Inflammatory macrophage (primary cell): ENCODE data around the gene IL6.
"Not testable (repeated sequence)": the region's sequence is repeated elsewhere in the genome, so short reads cannot be mapped to it uniquely, and the experiment has no call there.

Experiments
- DNase-seq, 2 donors: peaks; one replicate each; pipeline ENCODE4 v3.0.0-alpha.2; 2020 to 2022

The IL6 gene

DNA sequence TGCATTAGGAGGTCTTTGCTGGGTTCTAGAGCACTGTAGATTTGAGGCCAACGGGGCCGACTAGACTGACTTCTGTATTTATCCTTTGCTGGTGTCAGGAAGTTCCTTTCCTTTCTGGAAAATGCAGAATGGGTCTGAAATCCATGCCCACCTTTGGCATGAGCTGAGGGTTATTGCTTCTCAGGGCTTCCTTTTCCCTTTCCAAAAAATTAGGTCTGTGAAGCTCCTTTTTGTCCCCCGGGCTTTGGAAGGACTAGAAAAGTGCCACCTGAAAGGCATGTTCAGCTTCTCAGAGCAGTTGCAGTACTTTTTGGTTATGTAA lies 675 bp downstream of the IL6 start:
- no peak for DNase-seq

DNA sequence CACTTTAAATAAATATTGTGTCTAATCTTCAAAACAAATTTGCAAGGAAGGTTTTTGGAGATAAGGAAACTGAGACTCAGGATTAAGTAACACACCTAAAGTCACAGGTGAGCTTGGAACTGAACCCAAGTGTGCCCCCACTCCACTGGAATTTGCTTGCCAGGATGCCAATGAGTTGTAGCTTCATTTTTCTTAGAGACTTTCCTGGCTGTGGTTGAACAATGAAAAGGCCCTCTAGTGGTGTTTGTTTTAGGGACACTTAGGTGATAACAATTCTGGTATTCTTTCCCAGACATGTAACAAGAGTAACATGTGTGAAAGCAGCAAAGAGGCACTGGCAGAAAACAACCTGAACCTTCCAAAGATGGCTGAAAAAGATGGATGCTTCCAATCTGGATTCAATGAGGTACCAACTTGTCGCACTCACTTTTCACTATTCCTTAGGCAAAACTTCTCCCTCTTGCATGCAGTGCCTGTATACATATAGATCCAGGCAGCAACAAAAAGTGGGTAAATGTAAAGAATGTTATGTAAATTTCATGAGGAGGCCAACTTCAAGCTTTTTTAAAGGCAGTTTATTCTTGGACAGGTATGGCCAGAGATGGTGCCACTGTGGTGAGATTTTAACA lies 1.5 kb downstream of the IL6 start:
- peak; percentile 53 to 61 for DNase-seq

DNA sequence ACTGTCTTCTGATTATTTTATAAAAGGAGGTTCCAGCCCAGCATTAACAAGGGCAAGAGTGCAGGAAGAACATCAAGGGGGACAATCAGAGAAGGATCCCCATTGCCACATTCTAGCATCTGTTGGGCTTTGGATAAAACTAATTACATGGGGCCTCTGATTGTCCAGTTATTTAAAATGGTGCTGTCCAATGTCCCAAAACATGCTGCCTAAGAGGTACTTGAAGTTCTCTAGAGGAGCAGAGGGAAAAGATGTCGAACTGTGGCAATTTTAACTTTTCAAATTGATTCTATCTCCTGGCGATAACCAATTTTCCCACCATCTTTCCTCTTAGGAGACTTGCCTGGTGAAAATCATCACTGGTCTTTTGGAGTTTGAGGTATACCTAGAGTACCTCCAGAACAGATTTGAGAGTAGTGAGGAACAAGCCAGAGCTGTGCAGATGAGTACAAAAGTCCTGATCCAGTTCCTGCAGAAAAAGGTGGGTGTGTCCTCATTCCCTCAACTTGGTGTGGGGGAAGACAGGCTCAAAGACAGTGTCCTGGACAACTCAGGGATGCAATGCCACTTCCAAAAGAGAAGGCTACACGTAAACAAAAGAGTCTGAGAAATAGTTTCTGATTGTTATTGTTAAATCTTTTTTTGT lies 2.3 kb downstream of the IL6 start:
- no peak for DNase-seq

DNA sequence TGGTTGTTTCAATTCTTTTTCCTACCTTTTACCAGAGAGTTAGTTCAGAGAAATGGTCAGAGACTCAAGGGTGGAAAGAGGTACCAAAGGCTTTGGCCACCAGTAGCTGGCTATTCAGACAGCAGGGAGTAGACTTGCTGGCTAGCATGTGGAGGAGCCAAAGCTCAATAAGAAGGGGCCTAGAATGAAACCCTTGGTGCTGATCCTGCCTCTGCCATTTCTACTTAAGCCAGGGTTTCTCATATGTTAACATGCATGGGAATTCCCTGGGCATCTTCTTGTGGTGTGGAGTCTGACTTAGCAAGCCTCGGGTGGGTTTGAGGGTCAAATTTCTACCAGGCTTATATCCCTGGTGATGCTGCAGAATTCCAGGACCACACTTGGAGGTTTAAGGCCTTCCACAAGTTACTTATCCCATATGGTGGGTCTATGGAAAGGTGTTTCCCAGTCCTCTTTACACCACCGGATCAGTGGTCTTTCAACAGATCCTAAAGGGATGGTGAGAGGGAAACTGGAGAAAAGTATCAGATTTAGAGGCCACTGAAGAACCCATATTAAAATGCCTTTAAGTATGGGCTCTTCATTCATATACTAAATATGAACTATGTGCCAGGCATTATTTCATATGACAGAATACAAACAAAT lies 3.2 kb downstream of the IL6 start:
- no peak for DNase-seq

DNA sequence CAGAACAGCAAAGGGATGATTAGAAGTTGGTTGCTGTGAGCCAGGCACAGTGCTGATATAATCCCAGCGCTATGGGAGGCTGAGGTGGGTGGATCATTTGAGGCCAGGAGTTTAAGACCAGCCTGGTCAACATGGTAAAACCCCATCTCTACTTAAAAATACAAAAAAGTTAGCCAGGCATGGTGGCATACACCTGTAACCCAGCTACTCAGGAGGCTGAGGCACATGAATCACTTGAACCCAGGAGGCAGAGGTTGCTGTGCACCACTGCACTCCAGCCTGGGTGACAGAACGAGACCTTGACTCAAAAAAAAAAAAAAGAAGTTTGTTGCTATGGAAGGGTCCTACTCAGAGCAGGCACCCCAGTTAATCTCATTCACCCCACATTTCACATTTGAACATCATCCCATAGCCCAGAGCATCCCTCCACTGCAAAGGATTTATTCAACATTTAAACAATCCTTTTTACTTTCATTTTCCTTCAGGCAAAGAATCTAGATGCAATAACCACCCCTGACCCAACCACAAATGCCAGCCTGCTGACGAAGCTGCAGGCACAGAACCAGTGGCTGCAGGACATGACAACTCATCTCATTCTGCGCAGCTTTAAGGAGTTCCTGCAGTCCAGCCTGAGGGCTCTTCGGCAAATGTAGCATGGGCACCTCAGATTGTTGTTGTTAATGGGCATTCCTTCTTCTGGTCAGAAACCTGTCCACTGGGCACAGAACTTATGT lies 4.1 kb downstream of the IL6 start:
- no peak for DNase-seq

DNA sequence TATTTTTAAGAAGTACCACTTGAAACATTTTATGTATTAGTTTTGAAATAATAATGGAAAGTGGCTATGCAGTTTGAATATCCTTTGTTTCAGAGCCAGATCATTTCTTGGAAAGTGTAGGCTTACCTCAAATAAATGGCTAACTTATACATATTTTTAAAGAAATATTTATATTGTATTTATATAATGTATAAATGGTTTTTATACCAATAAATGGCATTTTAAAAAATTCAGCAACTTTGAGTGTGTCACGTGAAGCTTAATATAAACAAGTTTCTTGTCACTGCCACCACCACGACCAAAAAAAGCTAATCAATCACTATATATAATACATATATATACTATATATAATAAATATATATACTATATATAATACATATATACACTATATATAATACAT lies 4.8 kb downstream of the IL6 start:
- no peak for DNase-seq

- no peak for DNase-seq
Observed at GRCh38 chr7:22732556-22733126, 5.6 kb downstream of the IL6 start.

DNA sequence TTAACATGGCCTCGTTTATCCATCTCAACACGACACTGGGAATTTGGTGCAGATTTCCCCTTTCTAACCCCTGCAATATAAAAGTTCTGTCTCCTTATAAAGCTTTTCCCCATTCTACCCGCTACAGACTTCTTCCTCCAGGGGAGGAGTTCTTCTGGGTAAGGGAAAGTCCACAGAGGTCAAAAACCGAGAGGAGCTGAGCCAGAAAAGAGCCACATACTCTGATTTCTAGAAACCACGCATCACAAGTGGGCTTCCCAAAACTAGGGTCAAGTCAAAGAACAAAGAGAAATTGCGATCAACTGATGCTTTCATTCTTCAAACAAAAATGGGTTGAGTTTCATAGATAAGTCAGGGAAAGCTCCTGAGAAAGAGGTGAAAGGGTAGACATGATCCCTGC lies 6.8 kb downstream of the IL6 start:
- no peak for DNase-seq

DNA sequence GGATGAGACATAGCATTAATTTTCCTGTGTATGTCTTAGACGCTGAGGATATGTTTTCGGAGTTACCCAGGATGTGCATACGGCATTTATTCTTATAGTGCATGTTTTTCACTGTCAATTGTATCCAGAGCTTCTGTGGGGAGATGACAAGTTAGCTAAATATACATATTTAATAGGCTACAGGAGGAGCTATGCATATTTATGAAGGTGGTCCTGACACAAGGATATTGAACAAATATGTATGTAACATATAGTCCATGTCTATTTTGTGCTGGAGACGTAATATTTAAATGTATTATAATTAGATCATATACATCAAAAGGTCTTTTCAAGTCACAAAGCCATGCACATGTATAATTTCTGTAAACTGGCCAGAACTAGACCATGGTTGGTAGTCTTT lies 16.0 kb downstream of the IL6 start:
- no peak for DNase-seq

GRCh38 chr7:22751341-22751740 lies 24.3 kb downstream of the IL6 start:
- DNase-seq, result no peak

GRCh38 chr7:22757338-22757994 lies 30.5 kb downstream of the IL6 start:
- no peak for DNase-seq

DNA sequence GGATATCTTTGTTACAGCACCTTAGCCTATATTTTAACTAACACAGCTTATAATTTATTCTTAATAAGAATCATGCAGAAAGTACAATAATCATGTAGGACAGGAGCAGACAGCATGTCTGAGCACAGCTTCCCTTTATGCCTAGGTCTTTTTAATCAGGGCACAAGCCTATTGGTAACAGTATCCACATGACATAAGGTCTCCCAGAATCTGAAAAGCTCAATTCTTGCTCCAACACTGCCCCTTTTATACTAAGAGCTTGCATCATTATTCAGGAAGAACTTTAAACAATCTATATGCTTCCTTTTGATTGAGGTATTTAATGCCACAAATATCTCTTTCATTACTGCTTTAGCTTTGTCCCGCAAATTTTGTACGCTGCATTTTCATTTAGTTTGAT lies 31.6 kb downstream of the IL6 start:
- no peak for DNase-seq

GRCh38 chr7:22759721-22760120 lies 32.7 kb downstream of the IL6 start:
- DNase-seq, result no peak

- no peak for DNase-seq
Observed at GRCh38 chr7:22762866-22763265, 35.9 kb downstream of the IL6 start.

DNA sequence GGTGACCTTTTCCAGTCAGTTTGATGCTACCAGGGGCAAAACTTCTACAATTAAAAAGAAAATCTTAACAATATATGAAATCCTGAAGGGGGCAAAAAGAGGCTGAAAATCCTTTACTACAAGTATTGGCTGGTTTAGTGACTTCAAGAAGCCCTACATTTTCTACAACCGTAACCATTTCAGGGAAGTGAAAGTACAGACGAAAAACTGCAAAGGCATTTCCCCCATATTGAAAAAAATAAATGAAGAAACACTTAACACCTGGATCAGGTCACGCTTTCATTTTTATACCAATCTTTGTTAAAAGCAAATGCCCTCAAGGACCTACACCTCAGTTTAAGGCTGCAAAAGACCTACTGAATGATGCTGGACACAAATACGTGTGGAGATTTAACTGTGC lies 38.6 kb downstream of the IL6 start:
- no peak for DNase-seq

DNA sequence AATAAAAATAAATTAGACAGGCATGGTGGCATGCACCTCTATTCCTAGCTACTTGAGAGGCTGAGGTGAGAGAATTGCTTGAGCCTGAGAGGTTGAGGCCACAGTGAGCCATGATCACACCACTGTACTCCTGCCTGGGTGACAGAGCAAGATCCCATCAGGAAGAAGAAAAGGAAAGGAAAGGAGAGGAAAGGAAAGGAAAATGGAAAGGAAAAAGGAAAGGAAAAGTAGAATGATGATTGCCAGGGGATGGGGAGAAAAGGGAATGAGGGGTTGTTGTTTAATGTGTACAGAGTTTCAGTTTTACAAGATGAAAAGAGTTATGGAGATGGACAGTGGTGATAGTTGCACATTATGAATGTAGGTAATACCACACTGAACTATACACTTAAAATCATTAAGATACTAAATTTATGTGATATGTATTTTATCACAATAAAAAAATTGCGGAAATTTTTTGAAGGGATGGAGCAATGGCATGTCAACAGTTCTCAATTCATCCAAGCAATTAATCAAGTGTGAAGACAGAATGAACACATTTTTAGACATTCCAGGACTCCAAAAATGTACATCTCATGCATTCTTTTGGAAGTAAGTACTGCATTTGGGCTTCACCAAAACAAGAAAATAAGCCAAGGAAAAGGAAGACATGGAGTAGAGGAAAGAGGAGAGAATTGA lies 44.3 kb downstream of the IL6 start:
- DNase-seq, result no peak

DNA sequence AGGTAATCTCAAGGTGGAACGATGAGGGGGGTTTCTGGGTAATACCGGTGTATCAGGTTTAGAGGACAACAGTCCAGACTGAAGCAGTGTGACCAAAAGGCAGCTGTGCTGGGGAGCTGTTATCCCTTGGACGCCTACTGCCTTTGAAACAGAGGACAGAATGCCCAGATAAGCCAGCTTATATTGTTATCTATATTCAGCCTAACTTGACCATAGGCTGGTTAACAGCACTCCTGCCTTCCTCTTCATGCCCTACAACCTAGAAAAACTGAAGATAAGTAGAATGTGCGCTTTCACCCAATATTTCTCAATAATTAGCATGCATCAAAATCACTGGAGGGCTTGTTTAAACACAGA lies 44.9 kb downstream of the IL6 start:
- DNase-seq, result no peak

GRCh38 chr7:22772885-22773284 lies 45.9 kb downstream of the IL6 start:
- no peak for DNase-seq

- DNase-seq, result no peak
Observed at GRCh38 chr7:22776964-22777363, 50.0 kb downstream of the IL6 start.

GRCh38 chr7:22779730-22780323 lies 52.8 kb downstream of the IL6 start:
- not testable (repeated sequence) for DNase-seq

DNA sequence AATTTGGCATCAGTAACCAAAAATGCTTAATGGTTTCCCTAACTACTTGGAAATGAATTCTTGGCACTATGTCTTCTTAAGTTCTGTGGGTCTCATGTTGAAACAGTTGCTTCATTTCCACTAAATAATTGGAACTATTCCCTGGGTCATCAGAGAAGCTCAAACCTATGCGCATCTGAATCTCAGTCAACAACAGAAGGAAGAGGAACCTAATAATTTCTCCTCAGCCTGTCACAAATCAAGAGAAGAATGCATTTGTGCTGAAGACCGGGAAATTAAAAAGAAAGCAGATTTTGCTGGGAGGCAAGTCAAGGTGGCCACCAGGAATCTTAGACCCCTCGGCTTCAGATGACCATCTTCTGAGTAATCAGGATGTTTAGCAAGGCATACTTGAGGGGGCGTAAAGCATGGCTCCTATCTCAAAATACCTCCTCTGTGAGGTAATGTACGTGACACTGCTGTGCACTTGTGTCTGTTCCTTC lies 54.3 kb downstream of the IL6 start:
- DNase-seq, result no peak
